BLaER1 (cell line): Measurements from ENCODE around the gene TNS1.

Experiments used
- H3K27ac ChIP-seq: shearing (Covaris generic); formaldehyde crosslinking; 2 replicates; pipeline ENCODE4 v1.8.1; 2022
- H3K27me3 ChIP-seq: shearing (Covaris generic); formaldehyde crosslinking; 2 replicates; pipeline ENCODE4 v1.8.1; 2022
- H3K36me3 ChIP-seq: shearing (Covaris generic); formaldehyde crosslinking; 2 replicates; pipeline ENCODE4 v1.8.1; 2022
- H3K4me1 ChIP-seq: shearing (Covaris generic); formaldehyde crosslinking; 2 replicates; pipeline ENCODE4 v1.8.1; 2022
- H3K4me2 ChIP-seq: shearing (Covaris generic); formaldehyde crosslinking; 2 replicates; pipeline ENCODE4 v1.8.1; 2022
- H3K4me3 ChIP-seq: shearing (Covaris generic); formaldehyde crosslinking; 2 replicates; pipeline ENCODE4 v1.8.1; 2022
- H3K9ac ChIP-seq: shearing (Covaris generic); formaldehyde crosslinking; 2 replicates; pipeline ENCODE4 v1.8.1; 2022
- H3K9me3 ChIP-seq: shearing (Covaris generic); formaldehyde crosslinking; 2 replicates; pipeline ENCODE4 v1.8.1; 2022
- H4K20me1 ChIP-seq: shearing (Covaris generic); formaldehyde crosslinking; 2 replicates; pipeline ENCODE4 v1.8.1; 2022
- Cebpa-rat ChIP-seq: shearing (Covaris generic); IDR thresholded peaks from 2 replicates; pipeline ENCODE4 v1.8.1; 2022

The TNS1 gene

DNA sequence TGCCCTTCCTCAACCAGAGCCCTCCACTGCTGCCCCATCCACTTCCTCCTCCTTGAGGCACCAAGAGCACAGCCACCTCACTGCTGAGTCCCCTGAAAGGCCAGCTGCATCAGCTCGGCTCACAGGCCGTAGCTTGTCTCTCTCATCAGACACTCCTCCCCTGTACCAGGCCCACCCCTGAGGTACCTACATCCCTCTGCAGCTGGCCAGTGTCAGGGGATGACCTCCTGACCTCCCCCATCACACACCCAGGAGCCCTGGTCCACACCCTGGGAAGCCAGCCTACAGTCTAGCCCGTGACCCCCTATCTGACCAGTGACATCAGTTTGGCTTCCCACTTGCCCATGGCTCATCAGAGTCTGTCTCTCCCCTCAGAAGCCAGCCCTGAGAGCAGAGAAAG is 205.6 kb downstream of the TNS1 start:
- Histone ChIP-seq H3K9me3 (no peaks in the 10 kb centered on the region), H3K4me3 (no peak overlapping the region), H3K27me3 (no peaks in the 10 kb centered on the region), H3K9ac (no peak overlapping the region), H3K4me1 (peaks cover 31% of the 10 kb centered on the region), H3K27ac (no peak overlapping the region), H3K36me3 (0 out of 2 replicates have a peak, but pooled peaks cover 6% of the 10 kb centered on the region), H3K4me2 (no peak overlapping the region), H4K20me1 (no peaks in the 10 kb centered on the region)
- no peak for TF ChIP-seq Cebpa-rat

DNA sequence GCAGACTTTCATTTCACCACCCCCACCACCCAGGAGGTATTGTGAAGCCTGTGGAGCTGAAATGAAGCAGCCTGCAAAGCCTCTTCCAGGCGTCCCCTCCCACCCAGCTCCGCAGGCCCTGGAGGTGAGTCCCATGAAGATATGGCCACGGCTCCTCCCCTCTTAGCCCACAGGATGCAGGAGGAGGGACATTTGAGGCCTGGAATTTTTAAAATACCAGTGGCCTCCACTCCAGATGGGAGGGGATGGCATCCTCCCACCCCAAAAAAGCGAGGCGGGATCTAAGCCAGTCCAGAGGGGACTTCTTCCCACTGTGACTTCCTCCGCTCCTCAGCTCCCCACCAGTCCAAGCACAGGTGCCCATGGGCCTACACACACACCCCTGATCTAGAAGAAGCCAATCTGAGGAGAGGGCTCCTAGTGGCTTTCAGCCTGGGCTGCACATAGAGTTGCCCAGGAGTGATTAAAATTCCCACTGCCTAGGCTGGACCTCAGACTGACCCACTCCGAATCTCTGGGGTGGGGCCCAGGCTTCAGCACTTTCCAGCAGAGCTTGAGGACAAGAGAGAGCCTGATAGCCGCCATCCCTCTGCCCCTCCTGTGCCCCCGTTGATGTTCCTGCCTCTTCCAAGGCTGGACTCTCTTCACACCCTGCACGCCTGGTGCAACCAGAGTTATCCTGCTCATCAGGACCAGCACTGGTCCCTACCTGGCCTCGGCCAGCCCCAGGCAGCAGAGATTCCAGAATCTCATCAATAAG is 206.9 kb downstream of the TNS1 start:
- no peak for TF ChIP-seq Cebpa-rat
- Histone ChIP-seq H3K9me3 (no peaks in the 10 kb centered on the region), H3K36me3 (no peaks in the 10 kb centered on the region), H3K27ac (no peak overlapping the region), H3K4me3 (no peak overlapping the region), H4K20me1 (no peaks in the 10 kb centered on the region), H3K4me1 (peaks cover 31% of the 10 kb centered on the region), H3K27me3 (no peaks in the 10 kb centered on the region), H3K4me2 (no peak overlapping the region), H3K9ac (no peak overlapping the region)

DNA sequence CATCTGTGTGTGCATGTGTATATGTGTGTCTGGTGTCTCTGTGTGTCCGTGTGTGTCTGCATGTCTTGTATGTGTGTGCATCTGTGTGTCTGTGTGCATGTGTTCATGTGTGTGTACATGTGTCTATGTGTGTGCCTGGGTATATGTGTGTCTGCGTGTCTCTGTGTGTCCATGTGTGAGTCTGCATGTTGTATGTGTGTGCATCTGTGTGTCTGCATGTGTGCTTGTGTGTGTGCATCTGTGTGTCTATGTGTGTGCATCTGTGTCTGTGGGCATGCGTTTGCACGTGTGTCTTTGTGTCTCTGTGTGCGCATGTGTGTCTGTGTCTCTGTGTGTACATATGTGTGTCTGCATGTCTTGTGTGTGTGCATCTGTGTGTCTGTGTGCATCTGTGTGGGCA is 207.7 kb downstream of the TNS1 start:
- Histone ChIP-seq H3K27ac (no peak overlapping the region), H3K9me3 (no peaks in the 10 kb centered on the region), H4K20me1 (no peaks in the 10 kb centered on the region), H3K4me1 (peaks cover 39% of the 10 kb centered on the region), H3K9ac (no peak overlapping the region), H3K4me2 (no peak overlapping the region), H3K27me3 (no peaks in the 10 kb centered on the region), H3K4me3 (no peak overlapping the region), H3K36me3 (no peaks in the 10 kb centered on the region)
- no peak for TF ChIP-seq Cebpa-rat

DNA sequence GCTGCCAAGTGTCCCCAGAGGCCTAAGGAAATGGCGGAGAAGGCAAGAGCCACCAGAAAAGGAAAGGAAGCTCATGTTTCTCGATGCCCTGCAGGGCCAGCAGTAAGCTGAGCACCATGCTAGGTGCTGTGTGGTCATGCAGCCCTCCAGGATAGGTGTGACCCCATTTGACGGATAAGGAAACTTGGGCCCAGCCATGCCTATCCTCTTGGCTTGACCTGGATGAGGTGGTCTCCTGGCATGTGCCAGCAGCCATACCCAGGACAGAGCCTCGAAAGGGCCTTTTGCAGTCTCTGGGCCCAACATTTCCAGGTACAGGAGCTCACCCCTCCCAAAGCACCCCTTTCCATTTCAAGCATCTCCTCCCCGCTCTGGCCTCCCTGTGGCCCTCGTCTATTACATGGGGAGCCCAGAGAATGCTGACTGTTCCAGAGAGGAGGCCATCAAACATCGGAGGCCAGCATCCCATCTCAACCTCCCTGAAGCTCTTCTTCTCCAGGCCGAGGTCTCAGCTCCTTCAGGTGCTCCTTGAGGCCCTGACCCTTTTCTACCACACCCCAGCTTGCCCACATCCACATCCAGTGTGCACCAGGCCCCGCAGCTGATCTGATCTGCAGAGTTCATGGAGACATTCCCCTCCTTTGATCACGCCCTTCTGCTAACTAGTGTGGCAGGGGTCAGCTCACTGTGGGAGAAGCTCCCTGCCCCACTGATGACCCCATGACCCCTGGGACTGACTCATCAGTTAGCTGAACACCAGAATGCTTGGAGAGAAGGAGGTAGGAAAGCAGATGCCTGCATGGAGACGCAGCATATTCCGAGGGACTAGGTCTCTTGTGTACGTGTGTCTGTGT is 208.4 kb downstream of the TNS1 start:
- H3K27ac ChIP-seq, result no peak overlapping the region
- no peak overlapping the region for H3K4me2 ChIP-seq
- no peak overlapping the region for H3K9ac ChIP-seq
- no peaks in the 10 kb centered on the region for H4K20me1 ChIP-seq
- H3K9me3 ChIP-seq, result no peaks in the 10 kb centered on the region
- peaks cover 42% of the 10 kb centered on the region for H3K4me1 ChIP-seq
- no peak overlapping the region for H3K4me3 ChIP-seq
- no peaks in the 10 kb centered on the region for H3K36me3 ChIP-seq
- no peak for TF ChIP-seq Cebpa-rat
- no peaks in the 10 kb centered on the region for H3K27me3 ChIP-seq

GRCh38 chr2:217793566-217794132 is 209.1 kb downstream of the TNS1 start:
- H3K9ac ChIP-seq, result no peak overlapping the region
- TF ChIP-seq Cebpa-rat, result no peak
- H3K4me3 ChIP-seq, result no peak overlapping the region
- H3K4me1 ChIP-seq, result peaks cover 41% of the 10 kb centered on the region
- no peaks in the 10 kb centered on the region for H3K36me3 ChIP-seq
- H4K20me1 ChIP-seq, result no peaks in the 10 kb centered on the region
- no peak overlapping the region for H3K27ac ChIP-seq
- no peaks in the 10 kb centered on the region for H3K27me3 ChIP-seq
- no peak overlapping the region for H3K4me2 ChIP-seq
- H3K9me3 ChIP-seq, result no peaks in the 10 kb centered on the region

DNA sequence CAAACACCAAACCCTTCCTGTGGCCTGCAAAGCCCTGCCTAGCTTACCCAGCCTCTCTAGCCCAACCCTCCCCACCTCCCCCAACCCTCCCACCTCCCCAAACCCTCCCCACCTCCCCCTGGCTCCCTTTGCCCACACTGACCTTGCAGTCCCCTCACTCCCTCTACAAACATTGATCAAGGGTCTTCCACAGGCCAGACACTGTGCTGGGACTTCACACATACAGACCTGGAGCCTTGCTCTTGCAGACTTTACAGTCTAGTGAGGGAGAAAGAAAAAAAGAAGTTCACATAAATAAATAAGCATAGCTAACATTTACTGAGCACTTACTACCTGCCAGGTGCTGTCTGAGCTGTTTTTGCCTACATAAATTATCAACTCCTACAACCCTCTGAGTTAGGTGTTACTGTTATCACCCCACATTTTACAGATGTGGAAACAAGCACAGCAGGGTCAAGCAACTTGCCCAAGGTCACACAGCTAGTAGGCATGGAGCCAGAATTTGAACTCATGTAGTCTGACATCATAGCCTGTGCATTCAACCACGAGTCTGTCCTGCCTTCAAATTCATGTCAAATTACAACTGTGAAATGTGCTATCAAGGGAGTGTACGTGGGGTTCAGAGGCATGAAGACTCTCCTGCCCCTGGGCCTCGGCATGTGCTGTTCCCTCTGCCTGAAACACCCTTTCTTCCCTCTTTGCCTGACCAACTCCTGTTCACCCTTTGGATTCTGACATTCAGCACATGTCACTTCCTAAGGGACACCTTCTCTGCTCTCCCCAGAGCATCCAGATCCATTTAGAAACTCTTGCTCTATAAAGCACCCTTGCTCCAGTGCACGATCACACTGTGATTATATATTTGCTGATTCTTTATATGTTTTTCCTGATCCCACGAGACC is 209.9 kb downstream of the TNS1 start:
- Histone ChIP-seq H3K4me3 (no peak overlapping the region), H3K4me2 (no peak overlapping the region), H3K9ac (no peak overlapping the region), H3K27ac (no peak overlapping the region), H4K20me1 (no peaks in the 10 kb centered on the region), H3K36me3 (no peaks in the 10 kb centered on the region), H3K9me3 (no peaks in the 10 kb centered on the region), H3K4me1 (peaks cover 35% of the 10 kb centered on the region), H3K27me3 (no peaks in the 10 kb centered on the region)
- TF ChIP-seq Cebpa-rat, result no peak

DNA sequence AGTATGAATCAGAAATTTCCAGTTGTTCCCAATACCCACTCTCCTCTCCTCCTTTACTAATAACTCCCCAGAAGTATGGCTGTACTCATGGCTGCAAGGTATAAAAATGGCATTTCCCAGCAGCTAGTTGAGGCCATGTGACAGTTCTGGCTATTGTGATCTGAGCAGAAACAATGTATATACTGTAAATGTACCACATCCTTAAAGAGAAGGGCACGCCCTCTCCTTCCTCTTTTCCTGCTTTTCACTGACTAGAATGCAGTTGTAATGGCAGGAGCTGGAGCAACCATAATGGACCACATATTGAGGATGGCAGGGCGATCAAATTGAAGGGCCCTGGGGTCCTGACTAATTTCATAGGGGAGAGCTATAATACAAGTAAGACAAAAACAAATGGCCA is 211.2 kb downstream of the TNS1 start:
- Histone ChIP-seq H3K27me3 (no peaks in the 10 kb centered on the region), H3K27ac (no peak overlapping the region), H3K36me3 (no peaks in the 10 kb centered on the region; the same call in 1 of the 2 replicates), H3K4me2 (no peak overlapping the region), H3K4me3 (no peak overlapping the region), H3K9ac (no peak overlapping the region), H4K20me1 (no peaks in the 10 kb centered on the region), H3K9me3 (no peaks in the 10 kb centered on the region), H3K4me1 (peaks cover 23% of the 10 kb centered on the region)
- TF ChIP-seq Cebpa-rat, result no peak

DNA sequence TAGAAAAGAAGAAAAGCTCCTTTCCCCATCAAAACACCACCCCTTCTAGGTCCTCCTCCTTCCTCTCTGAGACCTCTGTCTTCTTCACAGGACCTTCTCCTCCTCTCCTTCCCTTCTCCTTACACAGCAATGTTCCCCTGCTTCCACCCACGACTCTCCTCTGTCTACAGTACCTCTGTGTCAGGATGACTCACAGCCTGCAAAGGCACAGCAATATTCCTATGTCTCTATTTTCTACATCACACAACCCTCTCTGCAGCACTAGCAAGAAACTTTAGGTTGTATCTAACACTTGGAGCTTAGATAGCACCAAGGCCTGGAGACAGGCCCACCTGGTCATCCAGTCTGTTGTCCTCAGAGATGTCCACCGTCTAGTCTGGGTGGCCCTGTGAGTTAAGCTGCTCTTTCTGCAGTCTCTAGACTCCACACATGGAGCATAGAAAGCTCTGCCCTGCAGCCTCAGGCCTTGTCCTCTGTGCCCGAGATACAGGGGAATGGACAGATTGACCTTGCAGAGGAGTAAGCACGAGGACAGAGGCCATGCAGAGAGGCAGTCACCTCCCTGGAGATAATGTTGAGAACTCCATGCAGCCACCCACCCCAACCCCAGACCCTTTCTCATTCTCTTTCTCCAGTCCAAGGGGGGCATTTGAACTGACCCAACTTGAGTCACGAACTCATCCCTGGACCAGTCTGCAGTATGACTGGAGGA is 212.0 kb downstream of the TNS1 start:
- peaks cover 23% of the 10 kb centered on the region for H3K4me1 ChIP-seq
- no peaks in the 10 kb centered on the region for H4K20me1 ChIP-seq
- peak overlapping the region; percentile 64 for H3K27ac ChIP-seq
- H3K36me3 ChIP-seq, result no peaks in the 10 kb centered on the region; the same call in 1 of the 2 replicates
- H3K9ac ChIP-seq, result peak overlapping the region; percentile 77
- H3K4me2 ChIP-seq, result peak overlapping the region; percentile 97
- TF ChIP-seq Cebpa-rat, result no peak
- H3K27me3 ChIP-seq, result no peaks in the 10 kb centered on the region
- H3K9me3 ChIP-seq, result no peaks in the 10 kb centered on the region
- peak overlapping the region; percentile 68; the same call in 1 of the 2 replicates for H3K4me3 ChIP-seq

- H3K9ac ChIP-seq, result peak overlapping the region; percentile 77
- H3K4me3 ChIP-seq, result peak overlapping the region; percentile 68
- H3K27ac ChIP-seq, result peak overlapping the region; percentile 64
- H3K27me3 ChIP-seq, result no peaks in the 10 kb centered on the region
- H3K9me3 ChIP-seq, result no peaks in the 10 kb centered on the region
- H4K20me1 ChIP-seq, result no peaks in the 10 kb centered on the region
- peaks cover 23% of the 10 kb centered on the region for H3K4me1 ChIP-seq
- no peak for TF ChIP-seq Cebpa-rat
- no peaks in the 10 kb centered on the region; the same call in 1 of the 2 replicates for H3K36me3 ChIP-seq
- peak overlapping the region; percentile 97 for H3K4me2 ChIP-seq
Observed at GRCh38 chr2:217790195-217790594, 212.6 kb downstream of the TNS1 start.
